HG02642 (cell line): ENCODE measurements around the gene MAGEA1.
"Not testable (repeated sequence)": the region's sequence is repeated elsewhere in the genome, so short reads cannot be mapped to it uniquely, and the experiment has no call there.

Experiments
- ATAC-seq: cut with Tn5 transposase; IDR thresholded peaks from one replicate; pipeline ENCODE4 v1.9.1; 2021; ENCODE audit warnings: mild to moderate bottlenecking; ENCODE audit not compliant: unreplicated experiment, poor library complexity

MAGEA1 gene, protein sequence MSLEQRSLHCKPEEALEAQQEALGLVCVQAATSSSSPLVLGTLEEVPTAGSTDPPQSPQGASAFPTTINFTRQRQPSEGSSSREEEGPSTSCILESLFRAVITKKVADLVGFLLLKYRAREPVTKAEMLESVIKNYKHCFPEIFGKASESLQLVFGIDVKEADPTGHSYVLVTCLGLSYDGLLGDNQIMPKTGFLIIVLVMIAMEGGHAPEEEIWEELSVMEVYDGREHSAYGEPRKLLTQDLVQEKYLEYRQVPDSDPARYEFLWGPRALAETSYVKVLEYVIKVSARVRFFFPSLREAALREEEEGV

DNA sequence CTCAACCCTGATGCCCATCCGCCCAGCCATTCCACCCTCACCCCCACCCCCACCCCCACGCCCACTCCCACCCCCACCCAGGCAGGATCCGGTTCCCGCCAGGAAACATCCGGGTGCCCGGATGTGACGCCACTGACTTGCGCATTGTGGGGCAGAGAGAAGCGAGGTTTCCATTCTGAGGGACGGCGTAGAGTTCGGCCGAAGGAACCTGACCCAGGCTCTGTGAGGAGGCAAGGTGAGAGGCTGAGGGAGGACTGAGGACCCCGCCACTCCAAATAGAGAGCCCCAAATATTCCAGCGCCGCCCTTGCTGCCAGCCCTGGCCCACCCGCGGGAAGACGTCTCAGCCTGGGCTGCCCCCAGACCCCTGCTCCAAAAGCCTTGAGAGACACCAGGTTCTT is at the start of gene MAGEA1:
Gene MAGEA1 (plus strand): TSS at position 154 of the 400 bp plus-strand sequence. CDS start 3,106 bp downstream, outside the sequence.
- no peak for ATAC-seq

DNA sequence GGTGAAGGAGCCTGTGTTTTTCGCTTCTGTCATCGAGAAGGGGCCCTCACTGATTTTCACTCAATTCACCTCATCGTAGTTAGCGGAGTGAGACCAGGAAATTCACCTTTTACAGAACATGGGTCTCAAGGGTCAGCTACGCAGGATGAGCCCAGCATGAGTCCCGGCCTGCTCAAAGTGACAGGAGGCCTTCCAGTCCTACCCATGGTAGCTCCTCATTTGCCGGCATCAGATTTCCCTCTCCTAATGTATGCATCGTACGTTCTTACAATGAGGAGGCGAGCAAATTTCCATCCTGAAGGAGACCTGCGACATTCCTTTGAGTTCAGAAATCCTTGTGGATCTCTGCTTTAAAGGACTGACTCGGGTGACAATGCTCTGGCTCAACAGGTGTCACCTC is 46.2 kb upstream of the MAGEA1 start:
- not testable (repeated sequence) for ATAC-seq

DNA sequence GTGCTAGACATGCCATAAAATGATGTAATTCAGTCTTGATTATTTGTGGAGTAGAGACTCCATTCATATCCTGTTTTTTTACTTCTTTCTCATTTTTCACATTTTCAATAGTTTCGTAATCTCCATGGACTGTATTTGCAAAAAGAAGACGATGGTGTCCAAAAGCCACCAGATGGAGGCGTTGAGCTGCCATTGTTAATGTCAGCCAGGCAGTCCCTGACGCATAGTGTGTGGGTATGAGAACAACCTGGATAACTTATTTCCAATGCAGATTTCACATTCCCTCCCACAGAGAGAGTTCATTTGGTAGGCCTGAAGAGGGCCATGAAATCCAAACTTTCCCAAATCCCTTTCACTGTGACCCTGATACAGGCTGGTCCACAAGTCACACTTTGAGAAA is 40.0 kb upstream of the MAGEA1 start:
- not testable (repeated sequence) for ATAC-seq

DNA sequence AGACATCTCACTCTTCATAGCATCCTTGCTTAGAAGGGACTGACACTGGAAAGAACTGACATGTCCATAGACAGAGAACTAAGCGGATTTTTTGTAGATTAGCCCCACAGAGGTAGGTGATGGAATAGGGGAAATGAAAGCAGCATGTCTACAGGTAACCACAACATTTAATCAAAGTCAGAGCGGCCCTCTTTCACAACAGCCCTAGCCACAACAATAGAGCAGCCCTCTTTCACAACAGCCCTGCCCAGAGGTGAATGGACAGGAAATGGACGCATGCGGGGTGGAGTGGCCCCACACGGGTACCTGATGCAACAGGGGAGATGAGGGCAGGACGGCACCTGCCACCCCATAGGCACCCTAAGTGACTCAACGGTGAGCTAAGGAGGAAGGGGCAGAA is 32.8 kb upstream of the MAGEA1 start:
- ATAC-seq = not testable (repeated sequence)

DNA sequence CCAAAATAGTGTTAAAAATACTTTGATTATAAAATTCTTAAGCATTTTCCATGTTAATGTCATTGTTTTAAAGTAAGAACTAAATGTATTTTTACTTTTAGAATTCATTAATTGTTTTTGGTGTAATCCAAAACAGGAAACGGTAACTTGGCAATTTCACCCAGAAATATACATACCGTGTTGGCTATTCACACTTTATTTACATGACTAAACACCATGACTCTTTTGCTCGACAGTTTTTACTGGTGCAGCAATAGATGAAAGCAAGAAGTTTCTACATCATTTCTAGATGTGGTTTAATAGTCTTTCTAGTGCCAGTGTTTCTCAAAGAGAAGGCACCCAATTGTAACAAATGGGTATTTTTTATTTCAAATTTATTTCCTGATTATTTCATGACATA is 25.6 kb upstream of the MAGEA1 start:
- no peak for ATAC-seq

DNA sequence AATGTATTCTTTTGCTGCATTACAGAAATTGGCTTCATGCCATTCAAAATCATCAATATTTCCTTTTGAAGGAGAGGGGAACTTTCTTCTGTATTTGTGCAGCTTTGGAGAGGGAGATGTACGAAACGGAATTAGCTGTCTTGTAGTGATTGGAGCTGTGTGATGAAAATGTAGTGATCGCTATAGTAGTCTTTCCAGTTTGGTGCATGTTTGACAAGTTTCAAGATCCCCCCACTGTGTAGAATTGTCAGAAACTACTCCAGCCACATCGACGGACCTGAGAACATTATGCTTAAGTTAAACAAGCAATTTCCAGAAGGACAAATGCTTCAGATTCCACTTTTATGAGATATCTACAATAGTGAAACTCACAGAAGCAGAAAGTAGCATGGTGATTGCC is 21.6 kb upstream of the MAGEA1 start:
- ATAC-seq = no peak

DNA sequence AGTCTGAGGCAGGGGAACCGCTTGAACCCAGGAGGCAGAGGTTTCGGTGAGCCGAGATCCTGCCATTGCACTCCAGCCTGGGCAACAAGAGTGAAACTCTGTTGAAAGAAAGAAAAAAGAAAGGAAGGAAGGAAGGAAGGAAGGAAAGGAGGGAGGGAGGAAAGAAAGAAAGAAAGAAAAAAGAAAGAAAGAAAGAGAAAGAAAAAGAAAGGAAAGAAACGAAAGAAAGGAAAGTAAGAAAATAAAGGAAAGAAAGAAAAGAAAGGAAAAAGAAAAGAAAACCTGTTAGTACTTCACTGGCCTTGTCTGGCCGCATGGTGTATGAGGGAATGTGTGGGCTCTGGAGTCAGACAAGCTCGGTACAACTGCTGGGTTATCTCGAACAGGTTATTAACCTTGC is 20.8 kb upstream of the MAGEA1 start:
- ATAC-seq = no peak

DNA sequence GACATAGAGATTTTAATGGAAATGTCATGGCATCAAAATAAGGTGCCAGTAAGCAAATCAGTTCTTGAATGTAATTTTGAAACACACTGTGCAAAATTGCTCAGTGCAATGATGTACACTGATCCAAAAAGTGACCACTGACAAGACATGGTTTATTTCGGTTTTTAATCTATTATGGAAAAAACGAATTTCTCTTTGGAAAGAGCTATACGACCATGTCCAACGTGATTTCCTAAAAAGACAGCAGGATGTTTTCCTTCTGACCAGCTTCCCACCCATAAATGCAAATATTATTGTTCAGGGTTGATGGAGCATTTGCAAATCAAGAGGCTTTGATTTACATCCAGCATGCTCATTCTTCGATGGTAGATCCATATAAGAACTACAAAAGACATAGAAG is 17.1 kb upstream of the MAGEA1 start:
- no peak for ATAC-seq

DNA sequence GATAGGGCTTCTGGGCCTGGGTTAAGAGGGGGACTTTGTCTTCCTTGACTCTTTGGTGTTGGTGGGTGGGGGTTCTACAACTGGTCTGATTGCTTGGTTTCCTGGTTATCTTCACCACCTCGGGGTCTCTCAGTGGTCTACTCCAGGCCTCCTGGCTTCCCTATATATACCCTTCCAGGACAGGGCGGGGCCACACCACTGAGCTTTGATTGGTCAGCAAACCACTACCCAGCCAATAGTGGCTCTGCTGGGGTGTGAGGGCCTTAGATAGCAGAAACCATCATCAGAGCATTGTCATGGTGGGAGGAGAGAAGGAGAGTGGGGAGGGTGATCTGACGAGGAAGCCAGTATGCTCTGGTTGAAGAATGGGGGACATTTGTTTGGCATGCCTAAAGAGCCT is 14.4 kb upstream of the MAGEA1 start:
- no peak for ATAC-seq

DNA sequence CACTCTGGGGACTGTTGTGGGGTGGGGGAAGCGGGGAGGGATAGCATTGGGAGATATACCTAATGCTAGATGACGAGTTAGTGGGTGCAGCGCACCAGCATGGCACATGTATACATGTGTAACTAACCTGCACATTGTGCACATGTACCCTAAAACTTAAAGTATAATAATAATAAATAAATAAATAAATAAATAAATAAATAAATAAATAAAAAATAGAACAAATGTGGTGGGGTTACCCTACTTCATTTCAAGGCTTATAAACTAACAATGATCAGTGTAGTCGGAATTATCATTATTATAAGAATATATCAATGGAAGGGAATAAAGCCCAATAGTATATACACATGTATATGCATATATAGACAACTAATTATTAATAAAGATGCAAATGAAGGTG is 10.7 kb upstream of the MAGEA1 start:
- ATAC-seq = not testable (repeated sequence)

DNA sequence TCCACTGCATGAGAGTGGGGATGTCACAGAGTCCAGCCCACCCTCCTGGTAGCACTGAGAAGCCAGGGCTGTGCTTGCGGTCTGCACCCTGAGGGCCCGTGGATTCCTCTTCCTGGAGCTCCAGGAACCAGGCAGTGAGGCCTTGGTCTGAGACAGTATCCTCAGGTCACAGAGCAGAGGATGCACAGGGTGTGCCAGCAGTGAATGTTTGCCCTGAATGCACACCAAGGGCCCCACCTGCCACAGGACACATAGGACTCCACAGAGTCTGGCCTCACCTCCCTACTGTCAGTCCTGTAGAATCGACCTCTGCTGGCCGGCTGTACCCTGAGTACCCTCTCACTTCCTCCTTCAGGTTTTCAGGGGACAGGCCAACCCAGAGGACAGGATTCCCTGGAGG is 2.7 kb downstream of the MAGEA1 start:
- no peak for ATAC-seq

DNA sequence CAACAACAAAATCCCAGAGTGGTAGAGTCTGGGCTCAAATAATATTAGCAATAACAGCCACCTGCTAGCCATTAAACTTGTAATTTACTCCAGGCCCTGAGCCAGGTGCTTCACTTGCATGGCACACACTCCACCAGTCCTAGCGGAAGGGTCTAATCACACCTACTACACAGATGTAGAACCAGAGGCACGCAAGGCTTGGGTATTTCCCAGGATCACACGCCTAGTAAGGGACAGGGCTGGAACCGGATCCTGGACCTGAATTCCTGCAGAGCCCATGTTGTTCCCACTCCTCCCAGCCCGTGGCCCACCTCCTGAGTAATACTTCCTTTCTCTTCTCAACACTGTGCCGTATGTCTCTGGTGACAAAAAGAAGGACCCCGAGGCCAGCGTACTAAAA is 5.7 kb downstream of the MAGEA1 start:
- ATAC-seq = no peak

DNA sequence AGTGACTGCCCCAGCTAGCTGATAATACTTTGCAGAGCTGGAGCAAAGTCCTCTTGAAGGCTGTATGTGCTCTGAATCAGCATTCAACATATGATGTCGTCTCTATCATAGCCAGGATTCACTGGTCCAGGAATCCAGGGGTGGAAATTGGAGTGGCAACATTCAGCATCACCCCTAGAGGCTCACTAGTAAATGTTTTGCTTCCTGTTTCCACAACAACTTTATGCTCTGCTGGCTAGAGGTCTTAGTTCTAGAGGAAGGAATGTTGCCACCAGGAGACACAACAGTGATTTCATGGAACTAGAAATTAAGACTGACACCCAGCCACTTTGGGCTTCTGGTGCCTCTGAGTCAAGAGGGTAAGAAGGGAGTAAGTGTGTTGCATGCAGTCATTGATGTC is 11.3 kb downstream of the MAGEA1 start:
- ATAC-seq = no peak

DNA sequence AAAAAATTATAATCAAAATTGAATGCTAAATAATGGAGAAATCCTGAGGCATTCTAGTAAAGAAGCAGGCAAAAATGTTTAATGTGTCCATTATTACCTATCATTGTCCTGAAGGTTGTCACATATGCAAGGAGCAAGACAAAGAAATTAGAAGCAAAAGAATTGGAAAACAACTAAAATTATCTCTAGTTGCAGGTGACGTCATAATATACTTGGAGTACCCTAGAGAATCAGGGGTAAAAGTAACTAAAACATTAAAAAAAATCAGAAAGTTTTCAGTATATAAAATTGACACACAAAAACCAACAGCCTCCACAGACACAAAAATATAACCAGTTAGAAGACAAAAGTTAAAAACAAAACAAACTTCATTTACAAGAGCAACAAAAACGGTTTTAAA is 21.4 kb downstream of the MAGEA1 start:
- ATAC-seq = no peak

DNA sequence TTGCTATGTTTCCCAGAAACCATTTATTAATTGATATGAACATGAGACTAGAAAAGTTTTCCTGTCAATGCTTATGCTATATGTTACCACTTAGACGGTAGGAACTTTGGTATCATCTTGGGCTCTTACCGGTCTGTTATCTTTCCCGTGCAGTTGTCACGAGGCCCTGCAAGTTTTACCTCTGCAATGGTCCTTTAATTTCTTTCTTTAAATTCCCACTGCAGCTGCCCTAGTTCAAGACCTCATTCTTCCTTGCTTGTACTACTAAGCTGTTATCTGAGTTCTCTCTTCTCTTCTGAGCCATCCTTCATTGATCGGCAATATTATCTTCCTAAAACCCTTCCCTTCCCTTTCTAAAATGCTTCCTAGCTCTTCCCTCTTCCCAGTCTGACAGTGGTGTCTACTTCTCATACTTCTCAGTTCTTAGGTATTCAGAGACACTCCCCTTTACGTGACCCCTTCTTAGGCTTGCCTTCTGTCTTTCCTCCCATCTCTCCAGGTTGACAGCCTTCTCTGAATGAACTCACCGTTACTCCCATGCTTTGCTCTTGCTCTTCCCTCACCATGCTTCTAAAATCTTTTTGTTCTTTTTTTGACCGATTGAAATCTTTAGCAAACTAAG is 27.5 kb downstream of the MAGEA1 start:
- ATAC-seq = no peak

DNA sequence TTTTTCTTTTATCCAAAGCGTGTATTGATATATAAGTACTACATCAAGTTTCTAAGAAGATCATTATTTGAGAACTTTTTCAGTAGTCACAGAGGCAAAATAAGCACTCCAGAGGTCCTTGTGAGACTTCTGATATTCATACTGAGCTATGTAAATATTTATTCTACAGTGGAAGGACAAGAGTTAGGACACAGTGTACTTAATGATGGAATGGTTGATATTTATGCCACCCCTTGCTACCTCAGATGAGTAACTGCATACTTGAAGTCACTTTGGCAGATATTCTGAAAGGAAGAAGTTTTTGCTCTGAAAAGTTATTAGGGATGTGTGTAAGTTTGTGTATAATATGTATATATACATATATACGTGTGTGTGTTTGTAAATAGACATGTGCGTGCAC is 30.3 kb downstream of the MAGEA1 start:
- no peak for ATAC-seq

DNA sequence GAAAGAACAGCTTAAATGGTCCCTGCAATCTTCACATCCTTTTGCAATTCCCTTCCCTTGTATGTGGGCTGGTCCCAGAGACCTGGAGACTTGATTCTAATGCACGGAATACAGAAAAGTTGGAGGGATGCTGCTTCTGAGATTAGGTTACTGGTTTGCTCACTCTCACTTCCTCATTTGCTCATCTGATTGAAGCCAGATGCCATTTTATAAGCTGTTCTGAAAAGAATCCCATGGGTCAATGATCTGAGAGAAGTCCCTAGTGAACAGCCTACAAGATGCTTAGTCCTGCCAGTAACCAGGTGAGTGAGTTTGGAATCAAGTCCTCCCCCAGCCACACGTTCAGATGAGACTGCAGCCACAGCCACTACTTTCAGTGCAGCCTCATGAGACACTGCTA is 35.9 kb downstream of the MAGEA1 start:
- ATAC-seq = no peak

DNA sequence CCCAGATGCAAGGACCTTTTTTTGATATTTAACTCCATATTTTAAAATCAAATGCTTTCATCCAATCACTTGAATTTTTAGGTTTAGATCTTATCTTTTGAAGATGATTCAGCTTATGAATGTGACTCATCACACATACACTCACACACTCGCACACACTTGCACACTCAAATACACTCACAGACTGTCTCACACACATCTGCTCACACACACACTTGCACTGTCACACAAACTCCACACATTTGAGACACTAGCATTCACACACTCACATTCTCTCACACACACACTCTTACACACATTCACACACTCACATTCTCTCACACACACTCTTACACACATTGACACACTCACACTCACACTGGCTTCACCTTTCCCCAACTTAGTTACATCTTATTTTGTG is 37.8 kb downstream of the MAGEA1 start:
- no peak for ATAC-seq

DNA sequence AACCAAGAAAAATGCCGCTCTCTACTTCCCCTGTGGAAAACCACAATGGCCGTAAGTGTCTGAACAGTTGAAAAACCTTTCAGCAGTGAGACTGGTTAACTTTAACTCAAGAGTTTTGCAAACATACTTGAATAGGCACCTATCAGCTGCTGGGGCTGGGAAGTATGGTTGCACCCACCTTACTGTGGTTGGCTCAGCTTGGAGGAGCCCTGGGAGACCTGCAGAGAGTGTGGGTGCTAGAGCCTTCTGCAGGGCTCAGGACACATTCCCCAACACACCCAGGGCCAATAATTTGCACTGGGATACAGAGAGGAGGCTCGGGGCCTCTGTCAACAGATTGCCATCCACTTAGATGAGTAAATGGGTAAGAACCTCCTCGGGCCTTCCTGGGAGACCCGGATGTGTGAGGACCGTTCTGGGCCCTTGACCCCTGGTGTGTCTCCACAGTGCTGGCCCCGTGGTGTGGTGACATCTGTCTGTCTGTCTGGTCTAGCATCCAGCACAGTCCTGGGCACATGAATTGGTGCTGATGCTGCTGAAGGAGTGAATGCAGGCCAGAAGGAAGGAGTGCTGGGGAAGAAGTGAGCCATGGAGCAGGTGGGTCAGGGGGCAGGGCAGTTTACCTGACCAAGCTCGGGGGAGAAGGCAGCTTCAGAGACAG is 46.5 kb downstream of the MAGEA1 start:
- no peak for ATAC-seq

DNA sequence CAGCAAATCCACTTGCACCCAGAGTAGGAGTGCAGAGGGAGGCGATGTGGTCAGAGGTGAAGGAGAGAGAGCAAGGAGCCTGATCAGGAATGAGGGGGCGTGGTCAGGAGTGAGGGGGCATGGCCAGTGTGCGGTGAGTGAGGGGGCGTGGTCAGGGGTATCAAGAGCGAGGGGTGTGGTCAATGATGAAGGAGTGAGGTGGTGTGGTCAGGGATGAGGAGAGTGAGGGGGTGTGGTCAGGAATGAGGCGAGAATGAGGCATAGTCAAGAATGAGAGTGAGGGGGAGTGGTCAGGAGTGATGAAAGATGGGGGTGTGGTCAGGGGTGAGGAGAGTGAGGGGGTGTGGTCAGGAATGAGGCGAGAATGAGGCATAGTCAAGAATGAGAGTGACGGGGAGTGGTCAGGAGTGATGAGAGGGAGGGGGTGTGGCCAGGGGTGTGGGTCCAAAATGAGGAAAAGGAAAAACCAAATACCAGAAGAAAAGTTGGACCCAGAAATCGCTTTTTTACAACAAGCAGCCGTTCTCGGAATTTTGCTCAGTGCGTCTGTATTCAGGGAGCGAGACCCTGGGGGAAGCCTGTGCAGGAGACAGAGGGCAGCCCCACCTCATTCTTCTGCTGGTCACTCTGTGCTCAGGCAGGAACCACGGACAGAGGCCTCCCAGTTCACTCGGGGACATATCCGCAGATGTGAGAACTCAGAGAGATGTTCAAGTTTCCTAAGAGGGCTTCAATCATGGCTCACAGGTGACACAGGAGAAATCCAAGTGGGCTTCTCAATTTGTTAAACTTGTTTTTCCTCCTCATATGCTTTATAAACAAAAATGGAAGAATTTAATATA is 47.5 kb downstream of the MAGEA1 start:
- ATAC-seq = no peak
